ENCODE data around the gene ARID5B.

ARID5B gene

DNA sequence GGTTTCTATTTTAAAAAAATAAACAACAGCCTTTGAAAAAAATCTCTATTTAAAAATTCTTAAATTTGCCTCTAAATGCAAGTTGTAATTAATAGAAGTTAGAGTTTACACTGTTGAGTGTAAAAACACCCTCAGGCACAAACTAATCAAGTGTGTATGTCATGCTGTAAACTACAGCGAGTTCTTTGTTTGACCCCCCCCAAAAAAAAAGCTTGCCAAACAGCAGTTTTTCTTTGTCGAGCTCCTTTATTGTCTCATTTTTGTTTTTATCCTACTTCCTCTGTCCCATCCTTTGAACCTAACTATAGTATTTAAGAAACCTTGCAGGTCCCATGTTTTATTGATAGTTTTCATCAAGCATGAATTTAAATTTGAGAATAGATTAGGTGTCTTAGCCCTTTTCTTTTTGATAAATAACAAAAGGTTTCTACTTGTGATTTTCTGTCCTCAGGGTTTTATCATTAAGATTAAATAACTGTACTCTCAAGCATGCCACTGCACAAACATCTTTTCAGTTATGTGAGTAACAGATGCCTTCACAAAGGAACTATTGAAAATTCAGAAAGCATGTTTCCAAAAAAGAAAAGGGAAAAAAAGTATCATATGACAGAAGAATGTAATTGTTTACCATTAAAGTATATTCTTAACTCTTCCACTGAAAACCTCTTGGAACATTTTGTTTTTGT is 176.0 kb downstream of the ARID5B start:
- no peak for DNase-seq (ENCODE audit: low spot score)

- no peak for DNase-seq (ENCODE audit: low spot score)
Measured at GRCh38 chr10:62079885-62080559, 178.5 kb downstream of the ARID5B start.

DNA sequence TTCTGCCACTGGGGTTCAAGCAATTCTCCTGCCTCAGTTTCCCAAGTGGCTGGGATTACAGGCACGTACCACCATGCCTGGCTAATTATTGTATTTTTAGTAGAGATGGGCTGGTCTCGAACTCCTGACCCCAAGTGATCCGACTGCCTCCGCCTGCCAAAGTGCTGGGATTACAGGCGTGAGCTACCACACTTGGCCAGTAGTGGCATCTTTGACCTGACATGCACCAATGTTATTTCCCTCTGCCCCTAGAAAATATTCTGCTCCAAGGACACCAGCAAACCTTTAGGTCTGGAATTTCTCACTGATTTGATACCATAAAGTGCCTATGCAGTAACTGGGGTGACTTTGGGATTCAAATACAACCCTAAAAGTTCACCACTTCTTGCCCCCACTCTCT is 179.4 kb downstream of the ARID5B start:
- no peak for DNase-seq (ENCODE audit: low spot score)

GRCh38 chr10:62081341-62082270 is 180.1 kb downstream of the ARID5B start:
- no peak for DNase-seq (ENCODE audit: low spot score)

DNA sequence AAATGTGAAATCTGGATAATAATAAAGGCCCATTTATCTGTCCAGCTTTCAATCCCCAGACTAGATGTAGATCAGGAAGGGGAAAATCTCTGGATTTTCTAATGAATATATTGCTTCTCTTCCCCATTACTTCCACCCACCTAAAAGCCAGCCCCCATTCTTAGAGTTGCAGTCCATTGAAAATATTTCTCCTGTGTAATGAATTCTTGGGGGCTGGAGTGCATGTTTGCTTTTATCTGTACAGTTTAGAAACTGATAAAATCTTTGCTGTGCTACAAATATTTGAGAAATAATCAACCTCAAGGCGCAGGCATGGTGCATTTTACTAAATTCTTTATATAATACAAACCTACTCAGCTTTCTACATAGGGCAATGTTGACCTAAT is 180.8 kb downstream of the ARID5B start:
- no peak for DNase-seq (ENCODE audit: low spot score)

GRCh38 chr10:62082729-62083411 is 181.4 kb downstream of the ARID5B start:
- DNase-seq (ENCODE audit: low spot score): no peak

DNA sequence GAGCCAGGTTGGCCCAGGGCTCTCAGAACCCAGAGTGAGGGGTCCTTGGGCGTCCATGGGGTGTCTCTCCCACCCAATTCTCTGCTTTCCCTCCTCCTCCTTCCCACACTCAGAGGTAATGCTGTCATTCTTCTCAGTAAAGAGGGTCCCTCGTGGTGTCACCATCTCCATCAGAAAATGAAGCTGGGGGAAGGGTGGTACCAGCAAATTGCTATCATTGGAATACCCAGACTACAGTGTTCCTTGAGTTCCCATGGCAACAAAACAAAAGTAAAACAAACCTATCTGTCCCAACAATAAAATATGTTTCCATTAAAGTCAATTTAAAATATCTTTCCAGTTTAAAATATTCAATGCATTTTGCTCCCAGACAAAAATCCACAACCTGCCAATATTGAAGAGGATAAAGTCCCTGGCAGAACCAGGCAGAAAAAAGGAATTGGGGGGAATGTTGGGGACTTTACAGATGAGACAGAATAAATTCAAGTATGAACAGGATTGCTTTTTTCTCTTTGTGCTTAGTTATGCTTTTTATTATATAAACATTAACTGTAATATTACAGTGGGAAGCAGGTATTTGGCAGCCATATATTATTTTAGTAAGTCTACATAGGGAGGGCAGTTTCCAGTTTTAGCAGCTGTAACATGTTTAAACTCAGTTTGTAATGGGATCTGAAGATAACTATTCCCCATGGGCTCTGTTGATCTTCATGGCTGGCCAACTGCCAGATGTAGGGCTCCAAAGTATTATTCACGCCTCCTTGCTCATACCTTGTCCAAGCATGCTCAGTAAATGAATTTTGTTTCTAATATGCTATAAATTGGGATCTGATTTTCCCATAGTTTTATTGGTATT is 182.1 kb downstream of the ARID5B start:
- DNase-seq (ENCODE audit: low spot score): no peak

GRCh38 chr10:62084451-62084850 is 183.0 kb downstream of the ARID5B start:
- DNase-seq (ENCODE audit: low spot score): no peak

GRCh38 chr10:62085404-62085803 is 183.9 kb downstream of the ARID5B start:
- no peak for DNase-seq (ENCODE audit: low spot score)

- no peak for DNase-seq (ENCODE audit: low spot score)
Measured at GRCh38 chr10:62085821-62086220, 184.3 kb downstream of the ARID5B start.

- DNase-seq (ENCODE audit: low spot score): no peak
Measured at GRCh38 chr10:62087329-62087728, 185.8 kb downstream of the ARID5B start.

GRCh38 chr10:62088786-62089185 is 187.3 kb downstream of the ARID5B start:
- DNase-seq (ENCODE audit: low spot score): no peak

DNA sequence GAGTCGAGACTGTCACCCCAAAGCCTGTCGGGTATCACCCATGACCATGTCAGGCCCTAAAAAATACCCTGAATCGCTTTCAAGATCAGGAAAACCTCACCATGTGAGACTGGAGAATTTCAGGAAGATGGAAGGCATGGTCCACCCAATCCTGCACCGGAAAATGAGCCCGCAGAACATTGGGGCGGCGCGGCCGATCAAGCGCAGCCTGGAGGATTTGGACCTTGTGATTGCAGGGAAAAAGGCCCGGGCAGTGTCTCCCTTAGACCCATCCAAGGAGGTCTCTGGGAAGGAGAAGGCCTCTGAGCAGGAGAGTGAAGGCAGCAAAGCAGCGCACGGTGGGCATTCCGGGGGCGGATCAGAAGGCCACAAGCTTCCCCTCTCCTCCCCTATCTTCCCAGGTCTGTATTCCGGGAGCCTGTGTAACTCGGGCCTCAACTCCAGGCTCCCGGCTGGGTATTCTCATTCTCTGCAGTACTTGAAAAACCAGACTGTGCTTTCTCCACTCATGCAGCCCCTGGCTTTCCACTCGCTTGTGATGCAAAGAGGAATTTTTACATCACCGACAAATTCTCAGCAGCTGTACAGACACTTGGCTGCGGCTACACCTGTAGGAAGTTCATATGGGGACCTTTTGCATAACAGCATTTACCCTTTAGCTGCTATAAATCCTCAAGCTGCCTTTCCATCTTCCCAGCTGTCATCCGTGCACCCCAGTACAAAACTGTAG is 191.0 kb downstream of the ARID5B start:
- no peak for DNase-seq (ENCODE audit: low spot score)

DNA sequence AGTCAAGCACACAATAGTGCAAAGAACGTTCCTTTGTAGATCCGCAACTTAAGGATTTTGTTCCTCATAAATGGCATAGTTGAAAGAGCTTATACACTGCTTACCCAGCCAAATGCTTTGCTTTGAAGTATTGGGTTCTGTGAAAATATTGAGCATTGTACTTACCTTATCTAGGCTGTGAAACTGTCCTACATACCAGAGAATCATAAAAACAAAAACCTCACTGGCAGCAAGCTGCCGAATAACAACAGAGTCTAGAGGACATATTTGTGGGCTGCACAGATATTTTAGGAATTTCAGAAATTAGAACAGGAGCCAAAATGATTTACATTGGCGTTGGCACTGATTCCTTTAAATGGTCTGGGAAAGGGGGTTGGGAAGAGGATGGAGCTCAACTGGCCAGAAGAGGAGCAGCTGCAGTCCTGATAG is 192.4 kb downstream of the ARID5B start:
- no peak for DNase-seq (ENCODE audit: low spot score)

DNA sequence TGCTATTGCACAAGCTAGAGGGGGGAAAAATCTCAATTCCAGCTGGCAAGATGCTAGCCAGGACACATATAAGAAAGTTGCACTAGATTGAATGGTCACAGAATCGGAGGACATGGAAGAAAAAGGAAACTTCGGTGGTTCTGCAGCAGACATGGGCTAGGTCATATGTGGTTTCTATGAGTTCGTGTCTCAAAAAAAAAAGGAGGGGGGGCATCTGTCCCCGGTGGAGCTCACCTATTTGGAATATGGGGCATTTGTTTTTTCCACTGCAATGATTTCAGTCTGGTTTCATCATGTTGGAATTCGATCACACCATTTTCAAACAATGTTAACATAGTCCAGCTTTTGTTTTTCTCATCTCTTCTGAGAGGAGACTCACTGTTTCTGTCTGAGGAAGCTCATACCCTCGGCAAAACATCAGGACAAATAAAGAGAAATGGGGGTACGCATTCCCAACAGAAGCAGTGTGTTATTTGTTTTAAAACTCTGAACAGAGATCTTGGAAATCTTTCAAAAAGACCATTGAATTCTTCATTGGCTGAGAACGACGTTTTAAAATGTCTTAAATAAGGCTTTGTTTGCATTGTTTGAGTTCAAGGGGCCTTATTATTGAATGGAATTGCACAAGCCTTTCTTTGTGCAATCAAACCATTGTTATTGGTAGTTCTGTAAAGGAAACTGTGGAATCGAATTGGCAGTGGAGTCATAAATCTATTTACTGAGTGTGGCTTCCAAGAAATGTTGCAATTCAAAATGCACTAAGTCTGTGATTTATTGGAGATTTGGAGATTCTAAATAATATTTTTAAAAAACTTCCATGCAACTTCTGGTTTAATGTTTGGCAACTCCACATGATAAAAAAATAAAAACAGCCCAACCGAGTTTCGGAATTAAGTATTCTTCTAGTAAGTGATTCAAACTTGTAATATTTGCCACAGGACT is 194.0 kb downstream of the ARID5B start:
- DNase-seq (ENCODE audit: low spot score): no peak

GRCh38 chr10:62096256-62096933 is 194.9 kb downstream of the ARID5B start:
- DNase-seq (ENCODE audit: low spot score): no peak

DNA sequence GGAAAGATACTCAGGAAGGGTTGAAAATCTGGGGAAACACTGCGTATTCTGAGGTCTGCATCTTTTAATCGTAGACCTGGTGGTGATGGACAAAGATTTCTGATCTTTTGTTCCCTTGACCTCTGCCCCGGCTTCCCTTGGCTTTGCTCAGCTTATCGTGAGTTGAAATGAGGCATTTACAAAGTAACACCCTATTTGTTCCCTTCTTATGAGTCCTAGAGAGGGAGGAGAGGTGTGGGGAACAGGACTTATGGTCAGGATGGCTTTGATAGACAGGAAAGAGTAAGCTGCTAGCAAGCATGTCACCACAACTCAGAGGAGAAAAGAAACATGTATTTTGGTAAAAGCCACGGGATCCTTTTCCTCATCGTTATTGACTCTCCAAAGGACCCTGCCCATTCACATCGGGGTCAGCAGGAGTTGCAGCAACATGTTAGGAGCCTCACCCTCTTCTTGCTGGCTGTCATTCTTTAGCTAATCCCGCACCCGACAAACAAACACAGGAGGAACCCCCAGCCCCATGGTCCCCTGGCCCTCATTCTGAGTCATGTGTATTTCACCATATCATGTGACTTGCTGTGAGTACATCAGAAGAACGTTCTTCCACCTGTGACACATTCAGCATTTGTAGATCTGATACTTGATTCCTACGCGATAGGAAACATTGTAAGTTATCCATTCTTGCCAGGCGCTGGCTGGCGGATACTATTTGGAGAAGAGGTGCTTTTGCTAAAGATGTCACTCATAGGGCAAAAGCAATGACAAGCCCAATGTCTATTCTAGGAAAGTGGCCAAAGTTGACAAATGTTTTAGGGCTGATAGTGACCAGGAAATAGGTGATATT is 197.0 kb downstream of the ARID5B start:
- DNase-seq (ENCODE audit: low spot score): no peak

GRCh38 chr10:62099299-62099698 is 197.8 kb downstream of the ARID5B start:
- DNase-seq (ENCODE audit: low spot score): no peak

All from hematopoietic multipotent progenitor cell treated with erythropoietin and hydrocortisone succinate and interleukin-3 and kit ligand, for 15 days (in vitro differentiated cells).